Glomerular visceral epithelial cell (primary cell): ENCODE data around the gene SULT1B1.
"Not testable (repeated sequence)": the region's sequence is repeated elsewhere in the genome, so short reads cannot be mapped to it uniquely, and the experiment has no call there.

ENCODE experiments used
- DNase-seq: peaks from one replicate; pipeline ENCODE4 v3.0.0-alpha.2; 2016; ENCODE audit errors: extremely low spot score

SULT1B1 gene

DNA sequence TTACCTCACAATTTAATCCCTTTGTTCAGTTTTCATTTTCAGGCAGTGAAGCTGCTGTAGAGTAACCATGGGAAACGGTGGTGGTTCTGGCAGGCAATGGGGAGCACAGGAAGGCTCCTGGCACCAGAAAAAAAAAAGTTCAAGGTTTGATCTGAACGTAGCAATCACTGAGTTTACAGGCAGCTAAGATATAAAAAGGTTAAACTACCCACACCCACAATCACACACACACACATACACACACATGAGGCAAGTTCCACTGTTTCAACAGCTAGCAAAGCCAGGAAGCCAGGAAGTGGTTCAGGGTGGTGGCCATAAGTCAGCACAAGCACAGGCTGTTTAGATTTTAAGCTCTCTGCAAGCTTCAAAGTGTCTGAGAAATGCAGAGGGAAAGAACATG lies at the start of gene SULT1B1:
TSS of gene SULT1B1 (minus strand) at position 166 of the 400 bp plus-strand sequence. CDS start 5,403 bp downstream, outside the sequence.
- DNase-seq = no peak

DNA sequence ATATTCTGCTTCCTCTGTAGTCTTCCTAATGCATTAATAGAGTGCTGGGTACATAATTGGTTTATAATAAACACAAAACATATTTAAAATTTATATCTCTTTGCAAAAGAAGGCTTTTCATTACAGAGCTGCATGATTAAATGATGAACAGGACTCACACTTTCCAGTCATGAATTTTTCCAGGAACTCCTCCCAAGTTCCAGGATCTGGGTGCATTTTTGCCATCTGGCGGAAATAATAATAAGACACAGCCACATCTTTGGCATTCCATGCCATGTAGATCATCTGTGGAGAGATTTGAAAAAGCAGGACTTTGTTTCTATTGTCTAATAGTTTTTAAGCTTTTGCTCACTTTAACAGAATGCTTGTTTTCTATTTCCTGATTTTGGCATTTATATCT lies 40.2 kb upstream of the SULT1B1 start:
- peak; percentile 11 for DNase-seq

DNA sequence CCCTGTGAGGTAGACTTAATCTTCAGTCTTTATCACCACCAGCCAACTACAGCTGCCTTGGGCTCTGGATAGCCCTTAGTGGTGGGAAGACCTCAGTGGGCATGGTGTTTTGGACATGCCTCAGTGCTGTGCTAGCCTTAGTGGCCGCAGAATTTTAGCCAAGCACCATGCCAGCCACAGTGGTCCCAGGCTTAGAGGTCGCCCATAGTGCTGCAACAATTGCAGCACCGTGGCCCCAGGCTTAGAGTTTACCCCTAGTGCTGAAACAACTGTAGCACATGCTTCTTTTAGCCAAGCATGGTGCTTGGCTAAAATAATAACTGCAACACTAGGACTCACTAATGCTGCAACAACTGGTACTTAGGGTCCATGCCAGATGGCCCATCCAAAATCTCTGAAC lies 38.9 kb upstream of the SULT1B1 start:
- no peak for DNase-seq

DNA sequence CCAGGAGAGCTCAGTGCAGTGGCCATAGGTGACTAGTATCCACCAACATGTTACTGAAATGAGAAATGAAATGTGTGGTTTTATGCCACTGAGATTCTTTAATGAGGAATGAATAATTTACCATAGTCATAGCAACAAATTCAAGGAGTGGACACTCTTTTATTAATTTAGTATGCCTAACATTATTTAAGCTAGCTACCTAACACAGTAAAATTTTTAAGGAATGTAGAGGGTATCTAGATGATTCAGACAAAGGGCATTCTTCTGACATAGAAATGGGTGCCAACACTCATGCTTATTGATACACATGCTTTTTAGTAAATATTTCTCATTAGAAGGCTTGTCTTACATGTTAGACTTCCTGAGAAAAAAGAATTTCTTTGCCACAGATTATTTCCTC lies 33.3 kb upstream of the SULT1B1 start:
- no peak for DNase-seq

DNA sequence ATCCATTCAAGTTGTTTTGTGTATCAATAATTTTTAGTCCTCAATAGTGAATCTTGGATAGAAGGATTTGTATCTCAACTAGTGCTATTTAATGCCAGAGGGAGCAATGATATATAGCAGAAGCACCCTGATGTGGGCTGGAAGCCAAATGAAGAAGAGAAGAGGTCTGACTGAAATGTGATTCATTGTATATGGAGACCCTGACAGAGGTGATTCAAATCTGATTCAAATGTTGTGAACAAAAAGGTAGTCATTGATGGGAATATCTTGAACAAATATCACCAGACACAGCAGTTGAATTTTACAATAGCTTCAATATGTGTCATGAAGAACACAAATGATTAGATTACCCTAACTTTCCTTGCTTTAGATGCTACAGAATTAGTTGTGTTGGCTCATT lies 27.5 kb upstream of the SULT1B1 start:
- DNase-seq = no peak

DNA sequence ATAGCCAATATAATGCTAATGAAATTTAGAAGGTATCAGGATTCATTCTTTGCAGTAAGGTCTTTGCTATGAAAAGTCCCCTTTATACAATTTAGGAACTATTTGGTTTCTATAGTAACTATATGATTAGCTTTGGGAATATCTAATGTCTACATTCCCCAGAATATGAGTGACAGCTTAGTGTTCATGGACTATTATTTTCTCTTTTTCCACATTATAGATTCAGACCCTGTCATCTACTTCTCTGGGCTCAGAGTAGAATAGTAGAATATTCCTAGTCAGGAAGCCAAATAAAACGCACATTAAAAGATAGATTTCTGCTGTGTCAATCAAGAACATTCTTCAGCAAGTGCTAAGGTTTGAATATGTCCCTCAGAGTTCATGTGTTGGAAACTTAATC lies 26.1 kb upstream of the SULT1B1 start:
- no peak for DNase-seq

DNA sequence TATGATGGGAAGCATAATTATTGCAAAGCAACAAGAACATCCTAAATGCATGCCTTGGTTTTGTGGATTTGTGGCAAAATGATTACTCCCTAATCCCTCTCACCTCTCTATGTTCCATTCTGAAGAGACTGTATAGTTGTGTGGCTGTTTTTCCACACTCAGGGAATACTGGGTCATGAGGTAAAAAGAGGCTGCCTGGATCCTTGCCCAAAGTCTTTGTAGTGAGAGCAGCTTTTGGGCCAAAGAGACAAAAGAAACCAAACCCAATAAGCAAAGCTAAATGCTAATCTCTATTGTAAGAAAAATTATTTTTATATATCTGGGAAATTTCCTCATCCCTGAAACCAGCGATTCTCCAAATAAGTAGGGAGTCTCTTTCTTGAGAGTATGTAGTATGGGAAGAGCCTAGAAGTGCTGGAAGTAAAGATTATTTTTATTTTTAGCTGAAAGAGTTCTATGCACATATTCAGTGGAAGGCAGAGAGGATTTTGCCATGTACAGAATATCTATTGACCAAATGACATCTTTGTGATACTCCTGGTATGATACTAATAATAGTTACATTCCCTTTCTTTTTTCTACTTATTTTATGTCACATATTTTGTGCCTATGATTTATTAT lies 24.9 kb upstream of the SULT1B1 start:
- DNase-seq = no peak

DNA sequence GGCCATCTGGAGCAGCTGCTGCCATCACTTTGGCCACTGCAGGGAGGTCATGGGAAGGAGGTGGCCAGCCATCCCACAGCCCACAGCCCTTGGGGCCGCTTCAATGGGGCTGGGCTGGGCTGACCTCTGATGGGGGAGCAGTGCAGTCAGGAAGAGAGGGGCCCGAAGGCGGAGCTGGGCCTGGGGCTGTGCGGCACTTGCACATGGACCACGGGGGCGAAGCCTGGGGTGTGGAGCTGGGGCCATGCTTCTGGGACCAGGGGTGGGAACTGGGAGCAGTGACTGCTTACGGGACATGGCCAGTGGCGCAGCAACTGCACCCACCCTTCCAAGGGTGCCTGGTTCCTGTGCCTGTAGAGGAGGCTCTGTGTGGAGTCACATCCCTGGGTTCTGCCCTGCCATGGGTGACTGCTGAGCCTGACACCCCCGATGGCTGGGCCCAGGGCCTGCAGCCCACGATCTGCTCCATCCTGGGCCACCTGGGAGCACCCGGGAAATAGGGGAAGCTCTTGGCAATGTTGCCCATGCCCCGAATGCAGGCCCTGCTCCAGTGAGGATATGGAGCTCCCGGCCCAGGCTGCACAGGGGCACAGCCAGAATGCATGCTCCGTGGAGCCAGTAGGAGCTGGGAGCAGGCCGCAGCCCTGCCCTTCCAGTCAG lies 22.4 kb upstream of the SULT1B1 start:
- DNase-seq = no peak

DNA sequence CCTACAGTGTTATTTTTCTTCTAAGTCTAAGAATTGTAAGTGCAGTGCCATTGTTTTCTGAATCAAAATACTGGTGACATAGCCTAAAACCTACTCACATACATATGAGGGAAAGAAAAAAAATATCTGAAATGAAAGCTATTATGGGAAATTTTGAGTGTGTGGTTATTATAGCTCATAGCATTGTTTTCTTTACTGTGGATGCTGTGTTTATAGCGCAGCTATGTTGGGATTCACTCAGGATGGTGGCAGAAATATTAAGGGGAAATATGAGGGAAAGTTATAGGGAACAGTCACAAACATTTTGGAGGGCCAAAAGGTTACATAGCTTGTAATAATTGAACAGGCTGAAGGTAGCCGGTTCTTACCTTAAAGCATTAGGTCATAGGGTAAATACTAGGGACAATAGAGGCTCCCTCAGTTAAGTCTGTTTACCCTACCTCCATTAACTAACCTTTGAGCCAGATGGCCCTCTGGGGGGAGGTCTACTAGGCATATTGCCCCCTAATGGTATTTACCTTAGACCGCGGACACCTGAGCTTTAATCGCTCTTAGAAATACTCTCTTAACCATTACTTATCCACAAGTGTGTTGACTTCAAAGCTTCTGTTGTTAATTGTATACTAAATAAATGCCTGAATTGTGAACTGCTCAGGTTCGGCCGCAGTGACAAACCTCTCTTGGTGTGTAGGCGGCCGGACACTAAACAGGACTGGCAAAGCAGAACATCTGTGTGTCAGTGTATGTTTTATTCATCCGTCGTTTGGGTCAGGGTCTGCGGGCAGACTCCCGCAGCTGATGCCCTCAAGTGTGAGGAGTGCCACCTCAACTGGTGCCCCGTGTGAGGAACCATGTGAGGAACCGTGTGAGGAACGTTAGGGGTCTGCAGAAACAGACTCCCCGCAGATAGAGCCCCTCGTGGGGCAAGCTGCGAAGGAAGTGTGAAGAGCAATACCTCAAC lies 21.3 kb upstream of the SULT1B1 start:
- no peak for DNase-seq

DNA sequence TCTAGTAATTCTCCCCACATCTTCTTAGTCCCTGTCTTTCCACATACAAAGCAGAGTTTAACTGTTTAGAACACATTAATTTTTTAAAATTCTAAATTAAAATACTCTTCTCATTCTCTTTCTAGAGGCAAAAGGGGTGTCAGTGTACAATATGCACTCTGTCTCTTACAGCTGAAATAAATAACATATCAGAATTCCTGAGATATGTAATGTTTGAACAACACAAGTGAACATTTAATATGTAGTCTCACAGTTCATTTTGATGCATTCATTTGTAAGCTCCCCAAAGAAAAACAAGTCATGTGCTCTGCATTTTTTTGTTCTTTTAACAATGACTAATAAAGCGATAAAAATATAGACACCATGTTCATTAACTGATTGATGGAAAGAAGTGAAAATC lies 19.7 kb upstream of the SULT1B1 start:
- DNase-seq = no peak

DNA sequence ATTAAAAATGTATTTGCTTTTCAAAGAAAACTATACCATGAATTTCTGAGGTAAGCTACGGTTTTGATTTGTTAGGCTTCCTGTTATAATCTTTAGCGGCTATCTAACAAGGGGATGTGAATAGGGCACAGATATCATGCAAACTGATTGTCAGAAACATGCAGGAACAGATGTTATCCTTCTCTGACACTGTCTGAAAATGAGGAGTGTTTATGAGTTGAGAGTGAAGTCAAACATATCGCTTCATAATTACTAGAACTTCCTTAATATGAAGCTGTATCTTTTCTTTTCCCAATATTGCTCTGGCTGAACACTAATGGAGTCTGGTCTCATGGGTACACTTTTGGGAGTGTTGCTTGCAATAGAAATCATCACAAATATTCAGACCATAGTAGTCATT lies 16.3 kb upstream of the SULT1B1 start:
- DNase-seq = no peak

DNA sequence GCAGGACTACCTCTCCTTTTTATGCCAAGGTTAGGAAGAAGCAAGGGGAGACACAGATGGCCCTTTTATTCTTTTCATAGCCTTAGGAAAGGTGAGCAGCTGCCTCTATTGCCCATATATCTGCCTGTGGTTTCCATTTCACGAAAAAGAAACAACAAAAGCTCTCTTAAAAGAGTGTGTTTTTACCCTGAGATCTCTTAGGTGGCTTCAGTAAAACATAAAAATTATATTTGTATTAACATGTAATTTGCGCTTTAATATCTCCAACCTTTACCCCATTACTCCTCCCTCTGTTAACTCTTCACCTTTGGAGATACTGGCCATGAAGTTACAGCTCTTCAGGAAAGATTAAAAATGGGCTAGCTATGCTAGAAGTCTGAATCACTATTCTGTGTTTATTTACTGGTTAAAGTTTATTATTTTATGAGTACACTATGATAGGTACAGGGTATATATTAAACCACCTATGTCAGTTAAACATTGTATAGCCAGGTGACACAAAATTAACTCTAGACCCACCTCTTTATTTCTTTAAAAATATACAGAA lies 15.0 kb upstream of the SULT1B1 start:
- DNase-seq = no peak

DNA sequence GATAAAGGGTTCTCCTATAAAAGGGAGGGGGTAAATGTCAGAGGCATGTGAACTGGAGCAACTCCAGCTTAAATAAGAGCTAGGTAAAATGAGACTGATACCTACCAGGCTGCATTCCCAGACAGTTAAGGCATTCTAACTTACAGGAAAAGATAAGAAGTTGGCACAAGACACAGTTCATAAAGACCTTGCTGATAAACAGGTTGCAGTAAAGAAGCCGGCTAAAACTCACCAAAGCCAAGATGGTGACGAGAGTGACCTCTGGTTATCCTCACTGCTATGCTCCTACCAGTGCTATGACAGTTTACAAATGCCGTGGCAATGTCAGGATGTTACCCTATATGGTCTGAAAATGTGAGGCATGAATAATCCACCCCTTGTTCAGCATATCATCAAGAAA lies 13.1 kb upstream of the SULT1B1 start:
- DNase-seq = no peak

DNA sequence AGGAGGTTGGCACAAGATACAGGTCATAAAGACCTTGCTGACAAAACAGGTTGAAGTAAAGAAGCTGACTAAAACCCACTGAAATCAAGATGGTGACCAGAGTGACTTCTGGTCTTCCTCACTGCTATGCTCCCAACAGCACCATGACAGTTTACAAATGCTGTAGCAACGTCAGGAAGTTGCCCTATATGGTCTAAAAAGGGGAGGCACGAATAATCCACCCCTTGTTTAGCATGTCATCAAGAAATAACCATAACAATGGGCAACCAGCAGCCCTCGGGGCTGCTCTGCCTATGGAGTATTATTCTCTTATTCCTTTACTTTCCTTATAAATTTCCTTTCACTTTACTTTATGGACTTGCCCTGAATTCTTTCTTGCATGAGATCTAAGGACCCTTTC lies 8.1 kb upstream of the SULT1B1 start:
- DNase-seq = not testable (repeated sequence)

DNA sequence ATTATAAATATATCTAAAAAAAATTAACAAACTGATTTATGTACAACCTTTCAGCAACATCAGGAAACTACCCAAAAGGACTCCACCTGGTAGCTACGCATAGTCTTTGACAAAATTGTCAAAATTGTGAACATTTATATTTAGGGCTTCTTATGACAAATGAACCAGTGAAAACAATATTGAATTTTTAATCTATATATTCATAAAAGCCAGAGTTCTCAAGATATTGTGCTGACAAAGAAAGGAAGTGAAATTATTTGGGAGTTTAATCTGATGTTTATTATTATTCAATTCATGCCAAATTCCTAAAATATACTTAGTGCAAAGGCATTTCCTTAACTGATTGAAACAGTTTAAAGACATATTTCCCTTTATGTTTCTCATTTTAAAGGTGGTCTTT lies 5.3 kb upstream of the SULT1B1 start:
- DNase-seq = no peak

DNA sequence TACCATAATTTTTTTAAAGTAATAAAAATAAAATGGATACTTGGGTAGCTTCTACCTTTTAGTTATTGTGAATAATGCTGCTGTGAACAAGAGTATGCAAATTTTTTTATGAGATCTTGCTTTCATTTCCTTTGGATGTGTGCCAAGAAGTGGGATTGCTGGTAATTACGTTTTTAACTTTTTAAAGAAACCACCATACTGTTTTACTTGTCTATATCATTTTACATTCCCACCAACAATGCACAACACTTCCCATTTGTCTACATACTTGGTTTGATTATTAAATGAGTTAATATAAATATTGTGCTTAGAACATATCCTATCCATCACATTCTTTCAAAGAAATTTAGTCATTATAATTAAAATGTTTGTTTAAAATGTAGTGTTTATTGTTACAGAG lies 3.9 kb upstream of the SULT1B1 start:
- DNase-seq = no peak

DNA sequence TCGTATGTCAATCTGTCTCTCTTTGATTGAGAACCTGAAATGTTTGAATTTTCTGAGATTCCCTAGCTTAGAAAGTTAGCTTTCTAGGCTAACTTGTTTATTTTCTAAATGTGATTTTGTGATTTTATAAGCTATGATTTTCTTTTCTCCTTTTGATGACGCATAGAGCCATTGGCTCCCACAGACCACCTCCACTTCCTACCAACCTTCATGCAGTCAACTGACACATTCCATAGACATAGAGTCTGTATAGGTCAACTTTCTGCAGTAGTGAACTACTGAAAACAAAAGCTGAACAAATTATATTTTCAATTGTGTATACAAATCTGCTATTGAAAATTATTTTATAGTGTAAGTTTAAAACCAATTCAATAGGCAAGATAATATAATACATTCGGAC lies 2.8 kb upstream of the SULT1B1 start:
- no peak for DNase-seq

DNA sequence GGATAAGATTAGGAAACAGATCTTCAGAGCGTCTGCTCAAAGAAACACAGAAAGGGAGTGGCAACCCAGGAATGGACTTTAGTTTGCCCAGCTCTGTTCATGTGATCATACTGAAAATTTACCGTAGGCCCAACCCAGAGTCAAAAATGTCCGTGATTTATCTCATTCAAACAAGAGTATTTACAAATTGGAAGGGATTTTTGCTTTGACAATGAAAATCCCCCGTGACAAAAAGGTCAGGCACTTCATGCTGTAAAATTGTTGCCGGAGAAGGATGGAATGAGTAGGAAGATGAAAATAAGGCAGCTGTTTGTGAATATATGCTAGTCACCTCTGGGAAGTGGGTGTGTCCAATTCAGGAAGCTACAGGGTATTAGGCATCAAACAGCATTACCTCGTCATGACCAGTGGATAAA lies 1.2 kb downstream of the SULT1B1 start:
- no peak for DNase-seq

DNA sequence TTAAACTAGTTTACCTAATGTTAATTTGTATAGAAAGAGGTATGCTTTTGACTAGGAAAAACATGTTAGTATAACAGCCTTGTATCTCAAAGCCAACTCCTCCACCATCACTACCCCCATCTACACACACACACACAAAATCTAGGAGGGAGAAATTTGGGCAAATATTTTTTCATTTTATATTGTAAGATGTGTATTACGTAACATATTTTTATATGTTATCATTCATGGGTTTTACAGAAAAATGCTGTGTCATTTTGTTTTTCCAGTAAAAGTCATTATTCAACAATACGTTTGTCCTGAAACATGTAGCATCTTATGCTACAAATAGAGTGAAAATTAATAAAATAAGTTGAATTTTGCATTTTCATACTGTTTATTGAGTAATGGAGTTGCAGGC lies 3.0 kb downstream of the SULT1B1 start:
- no peak for DNase-seq

DNA sequence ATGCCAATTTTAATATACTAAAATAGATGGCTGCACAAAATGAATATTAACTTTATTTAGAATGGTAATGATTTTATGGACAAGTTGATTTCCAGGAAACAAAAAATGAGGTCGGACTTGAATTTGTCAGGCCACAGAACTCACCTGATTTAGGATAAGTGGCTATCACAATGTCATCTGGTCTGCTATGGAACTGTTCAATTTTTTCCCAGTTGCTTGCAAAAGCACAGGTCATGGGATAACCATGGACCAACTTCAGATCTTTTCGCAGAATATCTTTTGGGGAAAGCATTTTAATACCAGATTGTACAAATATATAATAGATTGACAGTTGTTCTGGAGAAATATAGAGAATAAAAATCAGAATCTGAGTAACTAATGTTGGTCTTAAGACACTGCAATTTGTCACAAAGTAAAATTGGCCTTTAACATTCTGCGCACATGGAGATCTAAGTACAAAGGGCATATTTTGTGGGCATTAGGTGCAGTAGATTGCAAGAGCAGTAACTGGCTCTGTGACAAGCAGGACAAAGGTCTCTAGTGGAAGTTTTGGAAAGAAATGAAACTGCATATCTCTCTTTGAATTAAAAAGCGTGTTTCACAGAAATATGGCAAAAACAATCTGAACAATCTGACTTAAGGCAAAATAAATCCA lies 5.4 kb downstream of the SULT1B1 start:
- DNase-seq = no peak

DNA sequence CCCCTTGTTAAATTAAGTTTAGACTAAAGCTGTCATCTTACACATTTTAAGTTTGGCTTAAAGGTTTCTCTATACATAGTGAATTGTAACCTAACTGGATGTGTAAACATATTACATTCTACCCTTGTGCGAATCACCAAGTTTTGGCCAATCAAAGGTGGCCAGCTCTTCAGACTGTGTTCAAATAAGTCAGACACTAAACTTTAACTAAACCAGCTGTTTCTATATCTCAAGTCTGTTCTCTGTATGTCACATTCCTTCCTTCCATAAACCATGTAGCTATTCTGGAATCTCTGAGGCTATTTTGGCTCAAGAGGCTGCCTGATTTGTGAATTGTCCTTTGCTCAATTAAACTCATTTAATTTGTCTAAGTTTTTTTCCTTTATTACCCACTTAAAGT lies 6.7 kb downstream of the SULT1B1 start:
- DNase-seq = no peak

DNA sequence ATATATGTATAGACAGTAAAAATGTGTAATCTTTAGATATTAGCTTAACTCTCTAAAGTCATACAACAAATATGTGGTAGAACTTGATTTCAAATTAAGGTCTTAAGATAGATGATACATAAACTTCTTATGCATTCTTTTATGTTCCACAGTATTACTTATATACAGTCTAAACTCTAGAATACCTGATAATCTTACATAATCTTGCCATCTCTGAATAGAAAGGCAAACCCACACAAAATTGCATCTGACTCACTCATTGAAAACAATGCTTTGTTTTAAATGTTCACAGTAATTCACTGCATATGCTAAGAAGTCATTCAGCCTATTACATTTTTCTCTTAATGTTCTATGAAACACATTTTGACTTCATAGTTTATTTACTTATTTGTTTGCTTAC lies 10.1 kb downstream of the SULT1B1 start:
- no peak for DNase-seq
